HG02970 (cell line): ENCODE results near the gene ARHGAP28.
"Not testable (repeated sequence)": the region's sequence is repeated elsewhere in the genome, so short reads cannot be mapped to it uniquely, and the experiment has no call there.

Experiments
- ATAC-seq: cut with Tn5 transposase; IDR thresholded peaks from one replicate; pipeline ENCODE4 v1.9.1; 2021; ENCODE audit warnings: mild to moderate bottlenecking, moderate library complexity, moderate number of reproducible peaks; ENCODE audit not compliant: unreplicated experiment, low FRiP score

ARHGAP28 gene

DNA sequence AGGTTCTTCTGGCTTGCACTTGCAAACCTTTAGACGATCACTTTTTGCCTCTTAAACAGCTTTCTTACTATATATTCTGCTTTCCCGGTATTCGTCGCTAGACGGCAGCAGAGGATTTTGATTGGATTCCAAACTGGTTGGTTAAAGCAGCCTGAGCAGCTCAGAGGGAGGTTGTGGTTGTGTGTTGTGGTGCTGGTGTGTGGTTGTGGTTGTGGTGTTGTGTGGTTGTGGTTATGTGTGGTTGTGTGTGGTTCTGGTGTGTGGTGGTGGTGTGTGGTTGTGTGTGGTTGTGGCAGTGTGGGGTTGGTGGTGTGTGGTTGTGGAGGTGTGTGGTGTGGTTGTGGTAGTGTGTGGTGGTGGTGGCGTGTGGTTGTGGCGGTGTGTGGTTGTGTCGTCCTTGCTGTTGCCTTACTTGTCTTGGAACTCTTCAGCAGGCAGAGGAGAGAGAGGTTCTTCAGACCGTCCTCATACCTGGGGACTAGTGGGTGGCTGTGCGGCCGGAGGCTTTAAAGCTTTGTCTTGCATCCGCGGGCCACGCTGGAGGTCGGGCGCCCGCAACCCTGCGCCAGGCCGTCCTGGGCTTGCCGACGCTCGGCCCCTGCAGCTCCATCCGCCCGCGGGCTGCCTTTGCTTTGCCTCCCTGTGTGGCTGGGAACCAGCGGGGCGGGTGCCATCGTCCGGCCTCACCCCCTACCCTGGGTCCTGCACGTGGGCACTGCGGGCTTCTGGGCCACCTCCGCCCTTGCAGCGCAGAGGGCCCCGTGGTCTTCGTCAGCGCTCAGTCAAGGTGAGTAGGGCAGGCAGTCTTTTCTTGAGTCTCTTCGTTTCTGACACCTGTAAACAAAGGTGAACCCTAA is 190.8 kb downstream of the ARHGAP28 start:
- no peak for ATAC-seq

DNA sequence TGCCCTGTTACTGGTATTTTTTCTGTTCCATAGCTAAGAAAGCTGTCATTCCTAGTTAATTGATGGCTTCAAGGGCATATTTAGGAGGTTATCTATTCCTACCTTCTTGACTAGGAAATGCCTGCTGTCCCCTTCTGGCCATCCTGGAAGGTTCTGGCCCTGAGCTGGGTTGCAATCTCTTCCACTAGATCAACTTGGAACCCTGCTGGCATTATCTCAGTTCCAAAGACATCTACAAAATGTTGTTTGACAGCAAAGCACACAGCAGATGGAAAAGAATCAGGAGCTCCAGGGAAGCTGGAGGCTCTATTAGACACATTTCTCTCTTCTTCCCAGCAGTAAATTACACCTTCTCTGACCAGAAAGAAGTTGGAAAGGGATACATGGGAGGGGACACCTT is 192.1 kb downstream of the ARHGAP28 start:
- ATAC-seq: no peak

DNA sequence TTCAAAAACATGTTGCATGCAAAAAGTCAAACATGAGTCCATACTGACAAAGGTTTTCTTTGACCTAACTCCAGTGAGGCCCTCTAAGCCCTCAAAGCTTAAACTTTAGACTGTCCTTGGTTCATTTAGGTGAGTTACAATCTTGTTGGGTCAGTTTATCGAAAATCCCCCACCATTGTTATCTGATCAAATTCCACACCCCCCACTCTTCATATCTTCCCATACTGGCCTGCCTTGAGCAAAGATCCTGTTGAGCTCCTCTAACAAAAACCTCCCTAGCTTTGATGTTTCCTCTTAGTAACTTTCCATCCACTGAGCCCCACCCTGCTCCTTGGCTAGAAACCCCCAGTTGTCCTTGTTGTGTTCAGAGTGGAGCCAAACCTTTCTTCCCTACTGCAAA is 193.7 kb downstream of the ARHGAP28 start:
- no peak for ATAC-seq

DNA sequence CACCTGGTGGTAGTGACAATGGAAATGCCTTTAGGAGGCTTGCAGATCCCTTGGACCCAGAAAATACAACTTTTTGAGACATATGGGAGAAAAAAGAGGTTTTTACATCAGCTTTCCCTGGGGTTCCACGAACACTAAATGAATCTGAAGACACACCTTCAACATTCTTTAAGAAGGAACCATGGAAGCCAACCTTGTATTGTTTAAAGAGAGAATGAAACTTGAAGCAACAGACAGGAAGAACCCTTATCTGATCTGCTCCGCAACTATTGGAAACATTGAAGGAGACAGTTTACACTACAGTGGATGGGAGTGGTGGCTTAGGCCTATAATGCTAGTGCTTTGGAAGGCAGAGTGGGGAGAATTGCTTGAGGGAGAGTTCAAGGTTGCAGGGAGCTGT is 197.6 kb downstream of the ARHGAP28 start:
- ATAC-seq: no peak

DNA sequence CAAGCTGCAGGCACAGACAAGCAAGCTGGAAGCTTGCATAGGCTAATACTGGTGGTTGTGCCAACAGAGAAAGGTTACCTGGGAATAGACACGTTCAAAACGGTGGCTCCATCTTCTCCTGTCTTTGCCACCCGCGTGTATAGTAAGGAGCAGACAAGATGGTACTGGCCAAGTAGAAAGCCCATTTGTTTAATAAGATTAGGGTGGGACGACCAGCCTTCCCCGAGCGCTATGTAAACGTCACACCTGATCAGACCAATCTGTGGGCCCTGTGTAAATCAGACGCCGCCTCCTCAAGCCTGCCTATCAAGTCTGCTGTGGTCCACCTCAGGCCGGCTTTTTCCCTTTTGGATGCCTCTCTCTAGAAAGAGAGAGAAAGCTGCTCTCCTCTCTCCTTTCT is 198.8 kb downstream of the ARHGAP28 start:
- ATAC-seq: no peak

DNA sequence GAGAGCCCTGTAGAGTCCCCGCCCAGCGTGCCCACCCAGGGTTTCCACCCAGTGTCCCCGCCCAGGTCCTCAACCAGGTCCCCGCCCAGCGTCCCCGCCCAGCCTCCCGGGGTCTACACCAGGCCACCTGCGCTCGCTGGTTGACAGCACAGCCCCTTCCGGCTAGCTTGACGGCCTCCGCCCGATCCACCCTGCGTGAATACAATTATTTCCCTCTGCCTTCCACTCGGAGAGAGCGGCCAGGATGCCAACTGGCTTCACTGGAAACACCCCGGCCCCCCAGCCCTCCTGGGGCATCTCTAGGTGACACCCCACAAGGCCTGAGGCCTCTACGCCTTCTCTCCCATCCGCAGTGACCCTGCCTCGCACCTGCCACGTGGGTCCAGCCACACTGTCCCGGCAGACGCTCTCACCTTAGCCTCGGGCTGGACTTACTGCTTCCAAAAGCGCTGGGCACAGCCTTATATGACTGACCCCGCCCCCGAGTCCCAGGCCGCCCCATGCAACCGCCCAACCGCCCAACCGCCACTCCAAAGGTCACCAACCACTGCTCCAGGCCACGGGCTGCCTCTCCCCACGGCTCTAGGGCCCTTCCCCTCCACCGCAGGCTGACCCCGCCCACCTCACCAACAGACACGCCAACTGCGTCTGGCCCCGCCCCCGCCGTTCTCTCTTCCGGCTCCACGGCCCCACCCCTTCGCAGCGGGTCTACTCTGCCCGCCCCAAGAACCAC is 200.0 kb downstream of the ARHGAP28 start:
- ATAC-seq: no peak

DNA sequence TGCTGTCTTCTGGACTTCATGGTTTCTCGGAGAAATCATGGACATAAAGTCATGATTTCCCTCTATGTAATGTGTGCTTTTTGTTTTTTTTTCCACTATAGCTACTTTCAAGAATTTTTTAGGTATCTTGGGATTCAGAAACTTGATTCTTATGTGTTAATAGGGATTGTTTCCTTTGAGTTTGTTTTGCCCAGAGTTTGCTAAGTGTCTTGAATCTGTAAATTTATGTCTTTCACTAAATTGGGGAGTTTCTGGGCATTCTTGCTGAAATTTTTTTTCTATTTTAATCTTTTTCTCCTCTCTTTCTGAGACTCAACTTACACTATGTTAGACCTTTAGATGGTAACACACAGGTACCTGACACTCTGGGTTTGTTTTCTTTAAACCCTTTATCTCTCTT is 205.3 kb downstream of the ARHGAP28 start:
- ATAC-seq: no peak

DNA sequence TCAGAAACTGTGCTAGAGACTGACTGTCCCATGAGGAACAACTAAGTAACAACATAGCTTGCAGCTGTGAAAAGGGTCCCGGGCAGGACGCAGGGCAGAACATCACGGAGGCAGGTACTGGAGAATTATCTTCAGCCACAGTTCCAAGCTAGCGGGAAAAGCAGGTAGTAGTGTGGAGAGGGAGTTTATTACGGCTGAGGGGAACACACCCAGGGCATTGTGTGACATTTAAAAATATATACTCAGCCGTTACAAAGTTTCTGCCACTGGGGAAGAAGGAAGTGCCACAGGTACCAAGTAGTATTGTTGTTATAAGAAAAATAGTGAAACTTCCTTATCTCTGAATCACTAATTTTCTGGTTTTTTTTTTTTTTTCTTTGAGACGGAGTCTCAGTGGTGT is 208.5 kb downstream of the ARHGAP28 start:
- ATAC-seq: no peak

DNA sequence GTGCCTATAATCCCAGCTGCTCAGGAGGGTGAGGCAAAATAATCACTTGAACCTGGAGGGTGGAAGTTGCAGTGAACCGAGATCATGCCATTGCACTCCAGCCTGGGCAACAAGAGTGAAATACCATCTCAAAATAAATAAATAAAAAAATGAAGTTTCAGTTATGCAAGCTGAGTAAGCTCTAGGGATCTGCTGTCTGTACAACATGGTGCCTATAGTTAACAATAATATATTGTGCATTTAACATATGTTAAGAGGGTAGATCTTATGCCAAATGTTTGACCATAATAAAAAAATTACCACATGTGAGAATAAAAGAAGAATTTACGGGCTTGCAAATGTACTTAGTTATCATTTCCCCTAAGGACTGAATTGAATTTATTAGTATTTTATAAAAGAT is 208.9 kb downstream of the ARHGAP28 start:
- ATAC-seq: not testable (repeated sequence)

DNA sequence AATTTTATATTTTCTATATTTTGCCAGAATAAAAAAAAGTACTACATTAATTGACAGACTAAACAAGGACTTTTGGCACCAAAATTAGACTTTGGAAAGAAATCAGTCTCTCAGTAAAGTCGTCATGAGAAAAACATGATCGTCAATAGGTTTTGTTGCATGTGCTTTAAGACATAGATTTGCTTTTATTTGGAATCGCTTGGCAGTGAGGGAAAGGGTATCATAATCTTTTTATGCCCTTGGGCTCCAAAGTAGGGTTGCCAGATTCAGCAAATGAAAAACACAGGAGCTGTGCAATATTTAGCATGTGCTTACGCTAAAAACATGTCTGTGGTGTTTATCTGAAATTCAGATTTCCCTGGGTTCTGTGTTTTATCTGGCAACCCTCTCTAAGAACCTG is 210.5 kb downstream of the ARHGAP28 start:
- ATAC-seq: no peak

DNA sequence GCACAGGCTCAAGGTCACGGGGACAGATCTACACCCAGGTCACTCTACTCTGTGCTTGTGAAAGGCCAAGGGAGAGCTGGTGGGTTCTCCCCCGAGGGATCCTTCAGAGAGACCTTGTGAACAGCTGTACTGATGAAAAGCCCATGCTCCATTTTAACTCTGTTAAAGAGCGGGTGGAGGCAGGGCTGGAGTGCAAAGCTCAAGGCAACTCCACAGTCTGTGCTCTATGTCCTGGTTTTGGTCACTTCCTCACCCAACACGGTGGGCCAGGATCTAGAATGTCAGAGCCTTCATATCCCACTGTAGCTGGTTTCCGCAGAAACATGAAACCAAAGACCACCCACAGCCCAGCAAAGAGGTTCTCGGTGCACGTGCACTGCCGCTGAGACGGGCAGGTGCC is 210.9 kb downstream of the ARHGAP28 start:
- ATAC-seq: no peak

DNA sequence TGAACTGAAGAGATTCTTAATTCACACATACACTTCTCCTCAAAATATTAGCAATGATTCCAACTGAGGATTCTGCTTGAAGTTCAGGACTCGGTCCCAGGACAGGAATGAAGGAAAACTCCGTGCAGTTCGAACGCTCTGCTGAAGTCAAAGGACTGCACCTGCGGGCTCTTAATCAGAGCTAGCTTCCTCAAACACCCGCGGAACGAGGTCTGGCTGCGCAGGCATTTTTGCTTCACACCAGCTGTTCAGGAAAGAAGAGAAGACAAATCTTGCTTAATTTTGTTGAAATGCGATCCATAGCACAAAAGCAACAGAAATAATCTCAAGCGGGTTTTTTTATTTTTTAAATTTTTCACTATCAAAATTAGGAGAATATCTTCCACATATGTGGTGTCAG is 212.5 kb downstream of the ARHGAP28 start:
- no peak for ATAC-seq

DNA sequence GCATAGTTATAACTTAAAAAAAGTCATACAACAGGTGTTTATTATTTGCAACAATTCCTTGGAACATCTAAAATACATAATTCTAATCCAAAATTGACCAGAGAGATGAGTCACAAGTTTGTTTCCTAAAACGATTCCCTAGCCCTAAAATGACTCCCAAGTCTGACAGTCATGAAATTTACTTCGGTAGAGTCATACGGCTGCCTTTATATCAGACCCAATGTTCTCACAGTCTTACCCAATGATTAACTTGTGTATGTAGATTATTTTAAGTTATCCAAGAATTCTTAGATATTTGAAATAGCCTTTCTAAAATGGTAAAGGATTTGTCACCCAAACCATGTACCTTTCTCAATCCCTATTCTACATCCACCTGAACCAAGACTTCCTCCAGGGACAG is 213.2 kb downstream of the ARHGAP28 start:
- ATAC-seq: no peak

DNA sequence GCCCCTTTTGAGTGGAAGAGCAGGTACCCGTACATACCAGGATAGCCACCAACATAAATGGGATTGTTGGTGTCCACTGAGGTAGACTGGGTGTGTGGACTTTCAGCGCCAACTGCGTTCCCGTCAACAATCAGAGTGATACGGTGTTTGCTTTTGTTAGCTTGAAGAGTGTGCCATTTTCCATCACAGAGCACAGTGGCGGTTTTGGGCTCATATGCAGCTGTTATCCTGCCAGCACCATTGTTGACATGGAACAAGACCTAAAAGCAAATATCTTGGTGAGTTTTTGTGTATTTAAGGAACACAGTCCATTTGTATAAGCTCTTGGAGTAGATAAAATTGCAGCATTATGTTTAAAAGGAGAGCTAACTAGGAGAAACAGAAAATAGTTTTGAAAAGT is 213.6 kb downstream of the ARHGAP28 start:
- no peak for ATAC-seq

DNA sequence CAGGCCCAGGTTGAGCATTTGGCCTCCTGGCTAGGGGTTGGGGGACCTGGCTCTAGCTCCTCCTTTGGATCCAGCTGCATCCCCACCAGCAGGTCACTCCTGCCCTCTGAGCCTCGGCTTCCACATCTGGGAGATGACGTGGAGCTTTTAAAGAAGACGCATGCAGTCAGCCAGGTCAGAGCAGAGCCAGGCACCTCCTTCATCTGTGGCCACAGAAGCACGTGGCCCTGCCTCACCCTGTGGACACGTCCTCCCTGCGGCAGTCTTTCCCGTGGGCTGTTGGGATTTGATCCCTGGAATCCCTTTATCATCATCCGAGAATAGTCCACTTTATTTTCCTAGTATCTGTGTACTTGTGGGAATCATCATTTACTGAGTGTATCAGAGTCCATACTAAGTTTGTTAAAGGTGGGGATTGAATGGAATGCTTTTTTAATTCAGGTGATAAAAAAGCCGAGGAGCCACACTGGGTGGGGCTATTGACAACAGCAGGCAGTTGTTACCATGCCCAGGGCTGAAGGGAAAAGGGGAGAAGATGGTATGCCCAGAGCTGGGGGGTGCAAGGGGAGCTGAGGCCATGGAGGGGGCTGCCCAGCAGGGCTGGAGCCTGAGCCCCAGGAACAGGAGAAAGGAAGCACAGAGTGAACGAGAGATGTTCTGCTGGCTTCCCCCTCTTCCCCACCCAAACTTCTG is 218.0 kb downstream of the ARHGAP28 start:
- ATAC-seq: no peak

DNA sequence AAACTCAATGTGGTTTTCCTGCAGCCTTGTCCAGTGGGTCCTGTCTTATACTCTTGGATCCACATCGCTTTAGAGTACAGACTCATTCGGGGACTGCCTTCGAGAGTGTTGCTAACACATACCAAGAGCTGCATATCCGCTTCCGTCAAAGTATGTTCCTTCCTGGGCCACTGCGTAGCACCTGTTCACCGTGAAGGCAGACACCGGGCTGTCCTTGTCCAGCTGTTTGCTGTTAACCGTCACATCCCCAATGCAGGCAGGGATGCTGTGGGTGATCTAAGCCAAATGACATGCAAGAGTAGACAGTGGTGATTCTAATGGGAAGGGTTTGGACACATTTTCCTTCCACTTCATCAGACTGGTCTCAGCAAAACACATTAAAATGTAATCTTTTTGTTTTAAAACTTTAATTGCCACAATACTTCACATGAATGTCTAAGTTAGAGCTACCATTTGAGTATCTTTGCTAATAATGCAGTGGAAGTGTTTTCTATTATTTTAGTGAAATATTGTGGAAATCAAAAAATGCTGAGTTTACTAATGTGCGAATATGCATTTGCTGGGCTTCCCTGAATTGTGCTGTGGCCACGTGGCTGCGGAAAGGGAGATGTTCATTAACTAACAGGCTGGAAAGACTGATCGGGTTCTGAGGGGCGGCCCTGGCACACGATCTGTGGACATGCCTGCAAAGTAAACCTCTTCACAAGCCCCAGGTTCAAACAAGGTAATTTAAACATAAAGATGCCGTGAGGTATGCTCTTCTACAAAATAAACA is 219.0 kb downstream of the ARHGAP28 start:
- ATAC-seq: no peak

DNA sequence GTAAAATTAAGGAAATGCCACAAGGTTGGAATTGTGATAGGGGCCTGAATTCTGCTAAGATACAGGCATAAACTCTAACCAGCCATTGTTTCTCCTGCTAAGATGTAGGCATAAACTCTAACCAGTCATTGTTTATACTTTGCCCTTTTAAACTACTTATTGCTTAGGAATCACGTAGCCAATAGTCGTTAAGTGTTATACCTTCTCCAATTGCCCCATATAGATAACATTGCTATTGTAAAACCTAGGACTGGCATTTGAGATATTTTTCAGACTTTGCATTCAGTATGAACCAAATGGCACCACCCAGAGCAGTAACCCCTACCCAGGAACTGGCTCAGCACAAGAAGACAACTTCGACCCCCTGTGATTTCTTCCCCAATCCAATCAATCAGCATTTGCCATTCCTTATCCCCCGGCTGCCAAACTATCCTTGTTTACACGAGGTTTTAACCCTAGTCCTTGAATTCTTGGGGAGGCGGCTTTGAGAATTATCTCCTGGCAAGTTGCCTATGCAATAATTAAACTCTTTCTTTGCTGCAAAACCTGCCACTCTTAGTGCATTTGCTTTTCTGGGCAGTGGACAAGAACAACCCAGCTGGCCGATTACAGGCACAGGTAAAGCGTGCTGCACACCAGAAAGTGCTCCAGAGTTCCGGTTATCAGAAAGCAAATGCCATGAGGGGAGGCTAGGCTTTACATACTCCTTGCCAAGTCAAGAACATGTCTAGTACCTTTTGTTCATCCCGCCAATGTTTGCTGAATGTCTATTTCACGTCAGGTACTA is 220.5 kb downstream of the ARHGAP28 start:
- no peak for ATAC-seq

DNA sequence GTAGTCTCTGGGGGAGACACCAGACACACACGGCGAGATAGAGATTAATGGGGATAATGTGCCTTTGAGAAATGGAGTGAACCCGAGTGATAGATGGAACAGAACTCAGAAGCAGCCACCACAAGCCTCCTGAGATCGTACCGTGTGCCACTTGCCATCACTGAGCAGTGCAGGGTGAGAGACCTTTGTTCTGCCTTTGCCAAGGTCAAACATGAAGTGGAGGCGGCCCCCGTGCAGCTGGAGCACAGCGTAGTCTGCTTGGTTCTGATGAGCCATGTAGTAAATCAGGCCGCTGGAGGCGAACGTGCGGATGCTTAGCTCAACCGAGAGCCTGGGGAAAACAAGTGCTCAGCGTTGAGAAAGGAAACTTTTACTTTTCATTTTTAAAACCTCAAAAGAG is 221.1 kb downstream of the ARHGAP28 start:
- ATAC-seq: no peak

DNA sequence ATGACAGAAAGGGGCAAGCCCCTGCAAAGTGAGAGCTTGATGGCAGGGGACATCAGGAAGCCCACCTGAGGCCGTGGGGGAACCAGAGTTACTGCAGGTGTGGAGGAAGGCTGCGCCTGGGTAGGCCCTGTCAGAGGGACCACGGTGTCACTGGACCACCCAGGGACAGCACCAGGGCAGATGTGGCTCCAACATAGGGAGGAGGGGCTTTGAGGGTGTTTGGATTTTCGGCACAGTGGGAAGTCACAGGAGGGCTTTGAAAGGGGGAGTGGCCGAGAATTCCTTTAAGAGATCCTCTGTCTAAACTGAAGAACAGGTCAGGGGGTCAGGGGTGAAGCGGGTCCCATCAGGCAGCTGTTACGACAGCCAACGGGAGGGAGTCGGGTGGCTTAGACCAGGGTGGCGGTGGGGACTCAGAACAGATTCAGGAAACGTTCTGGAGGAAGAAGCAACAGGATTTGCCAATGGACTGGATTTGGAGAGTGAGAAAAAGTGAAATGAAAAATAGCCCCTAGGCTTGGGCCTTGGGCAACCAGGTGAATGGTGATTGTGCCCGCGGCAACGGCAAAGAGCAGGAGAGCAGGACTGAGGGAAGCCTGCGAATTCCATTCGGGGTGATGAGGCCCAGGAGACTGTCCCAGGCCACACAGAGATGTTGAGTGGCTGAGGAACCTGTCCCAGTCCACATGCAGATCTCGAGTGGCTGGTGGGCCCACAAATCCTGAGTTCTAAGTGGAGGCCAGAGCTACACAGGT is 222.0 kb downstream of the ARHGAP28 start:
- ATAC-seq: no peak
